ENCODE results near the gene TMEM129. TPM values are rescaled to one million over a fixed set of nuclear protein-coding genes. Genes with fewer than 3 reads are reported as not detected.
"Not testable (repeated sequence)": the region's sequence is repeated elsewhere in the genome, so short reads cannot be mapped to it uniquely, and the experiment has no call there.

Gene TMEM129
- total and polyA plus RNA-seq, 4 donors, result 15.2 to 44.5 (median 39.9) TPM

DNA sequence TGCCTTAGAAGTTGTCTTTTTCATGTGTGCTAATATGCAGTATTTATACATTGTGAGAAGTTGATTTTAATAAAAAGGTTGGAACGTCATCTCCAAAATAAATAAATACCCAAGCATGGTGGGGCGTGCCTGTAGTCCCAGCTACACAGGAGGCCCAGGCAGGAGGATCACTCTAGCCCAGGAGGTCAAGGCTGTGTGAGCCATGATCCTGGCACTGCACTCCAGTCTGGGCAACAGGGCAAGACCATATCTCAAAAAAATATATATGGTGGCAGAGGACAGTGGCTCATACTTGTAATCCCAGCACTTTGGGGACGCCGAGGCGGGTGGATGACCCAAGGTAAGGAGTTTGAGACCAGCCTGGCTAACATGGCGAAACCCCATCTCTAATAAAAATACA, 15.4 kb downstream of the TMEM129 start:
- Histone ChIP-seq H3K27ac (ENCODE audit: low read depth, low read length) (no peak overlapping the region), H3K27me3 (ENCODE audit: control insufficient read depth, insufficient read depth, low read length) (no peaks in the 10 kb centered on the region), H3K9me3 (ENCODE audit: control insufficient read depth, insufficient read depth, low read length) (no peaks in the 10 kb centered on the region), H3K36me3 (ENCODE audit: control insufficient read depth, insufficient read depth, low read length) (peaks cover 34% of the 10 kb centered on the region), H3K4me1 (ENCODE audit: control insufficient read depth, insufficient read depth, low read length) (peaks cover 5% of the 10 kb centered on the region), H3K4me3 (ENCODE audit: low read depth, low read length) (no peak overlapping the region)
- no peak for DNase-seq (ENCODE audit: low read depth in 4 of 6, low spot score in 6 of 6)
- 95% methylated on average over 4 of the region's 6 CpGs for WGBS (ENCODE audit: insufficient coverage)

- no peak for DNase-seq (ENCODE audit: low read depth in 4 of 6, low spot score in 6 of 6)
- H3K4me1 ChIP-seq (ENCODE audit: control insufficient read depth, insufficient read depth, low read length), result no peaks in the 10 kb centered on the region
- no peak overlapping the region for H3K27ac ChIP-seq (ENCODE audit: low read depth, low read length)
- H3K36me3 ChIP-seq (ENCODE audit: control insufficient read depth, insufficient read depth, low read length), result peaks cover 33% of the 10 kb centered on the region
- no peaks in the 10 kb centered on the region for H3K9me3 ChIP-seq (ENCODE audit: control insufficient read depth, insufficient read depth, low read length)
- WGBS (ENCODE audit: insufficient coverage), result no CpG with 5 or more reads among the region's 1 CpG
- H3K4me3 ChIP-seq (ENCODE audit: low read depth, low read length), result no peak overlapping the region
- H3K27me3 ChIP-seq (ENCODE audit: control insufficient read depth, insufficient read depth, low read length), result no peaks in the 10 kb centered on the region
Measured at GRCh38 chr4:1703867-1704266, 17.3 kb downstream of the TMEM129 start.

GRCh38 chr4:1701671-1702070, 19.5 kb downstream of the TMEM129 start:
- not testable (repeated sequence) for H3K9me3 ChIP-seq (ENCODE audit: control insufficient read depth, insufficient read depth, low read length); H3K27me3 ChIP-seq (ENCODE audit: control insufficient read depth, insufficient read depth, low read length); DNase-seq (ENCODE audit: low read depth in 4 of 6, low spot score in 6 of 6); H3K4me3 ChIP-seq (ENCODE audit: low read depth, low read length); H3K4me1 ChIP-seq (ENCODE audit: control insufficient read depth, insufficient read depth, low read length); H3K27ac ChIP-seq (ENCODE audit: low read depth, low read length)
- H3K36me3 ChIP-seq (ENCODE audit: control insufficient read depth, insufficient read depth, low read length), result peaks cover 50% of the 10 kb centered on the region
- 90% methylated on average over 8 of the region's 8 CpGs for WGBS (ENCODE audit: insufficient coverage)

GRCh38 chr4:1695913-1696312, 25.2 kb downstream of the TMEM129 start:
- H3K9me3 ChIP-seq (ENCODE audit: control insufficient read depth, insufficient read depth, low read length), result no peaks in the 10 kb centered on the region
- no peaks in the 10 kb centered on the region for H3K27me3 ChIP-seq (ENCODE audit: control insufficient read depth, insufficient read depth, low read length)
- no peak overlapping the region for H3K27ac ChIP-seq (ENCODE audit: low read depth, low read length)
- WGBS (ENCODE audit: insufficient coverage), result 53% methylated on average over 2 of the region's 5 CpGs
- H3K36me3 ChIP-seq (ENCODE audit: control insufficient read depth, insufficient read depth, low read length), result peaks cover 63% of the 10 kb centered on the region
- no peak overlapping the region for H3K4me3 ChIP-seq (ENCODE audit: low read depth, low read length)
- peak in 3 of 6 donors; percentile 28 to 79 (median 41) for DNase-seq (ENCODE audit: low read depth in 4 of 6, low spot score in 6 of 6)
- no peaks in the 10 kb centered on the region for H3K4me1 ChIP-seq (ENCODE audit: control insufficient read depth, insufficient read depth, low read length)

DNA sequence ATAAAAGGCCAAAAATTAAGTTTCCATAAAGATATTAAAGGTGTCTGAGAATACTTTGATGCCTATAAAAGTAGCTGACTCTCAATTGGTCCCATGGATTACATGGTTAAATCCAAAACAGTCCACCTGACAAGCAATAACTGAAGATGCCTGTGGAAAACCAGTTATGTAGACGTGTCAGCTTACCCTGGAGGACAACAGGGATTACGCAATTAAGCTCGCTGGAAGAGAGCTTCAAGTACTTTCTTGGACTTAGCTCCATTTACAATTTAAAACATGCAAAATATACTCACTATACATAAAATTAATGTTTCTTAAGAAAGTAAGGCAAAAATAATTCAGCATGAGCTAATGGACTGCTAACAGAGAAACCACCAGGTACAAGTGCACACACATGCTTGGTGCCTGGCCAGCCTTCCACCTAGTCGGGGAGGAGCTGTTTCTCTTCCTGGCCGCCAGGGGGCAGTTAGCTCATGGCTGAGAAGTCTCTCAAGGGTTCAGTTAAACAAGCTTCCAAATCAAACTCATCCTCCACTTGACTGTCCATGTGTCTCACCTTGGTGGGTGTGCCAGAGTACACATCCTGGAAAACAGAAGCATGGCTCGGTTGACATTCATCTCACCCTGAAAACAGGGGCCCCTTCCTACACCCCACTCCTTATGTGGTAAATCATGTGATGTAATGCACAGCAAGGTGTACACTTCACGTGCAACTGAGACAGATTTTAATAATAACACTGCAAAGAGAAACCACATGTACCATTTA, 27.8 kb downstream of the TMEM129 start:
- H3K4me1 ChIP-seq (ENCODE audit: control insufficient read depth, insufficient read depth, low read length), result no peaks in the 10 kb centered on the region
- H3K4me3 ChIP-seq (ENCODE audit: low read depth, low read length), result no peak overlapping the region
- no peaks in the 10 kb centered on the region for H3K27me3 ChIP-seq (ENCODE audit: control insufficient read depth, insufficient read depth, low read length)
- peaks cover 61% of the 10 kb centered on the region for H3K36me3 ChIP-seq (ENCODE audit: control insufficient read depth, insufficient read depth, low read length)
- peak in 2 of 6 donors; percentile 83 to 85 for DNase-seq (ENCODE audit: low read depth in 4 of 6, low spot score in 6 of 6)
- H3K27ac ChIP-seq (ENCODE audit: low read depth, low read length), result no peak overlapping the region
- H3K9me3 ChIP-seq (ENCODE audit: control insufficient read depth, insufficient read depth, low read length), result no peaks in the 10 kb centered on the region
- 30% methylated on average over 3 of the region's 7 CpGs for WGBS (ENCODE audit: insufficient coverage)

DNA sequence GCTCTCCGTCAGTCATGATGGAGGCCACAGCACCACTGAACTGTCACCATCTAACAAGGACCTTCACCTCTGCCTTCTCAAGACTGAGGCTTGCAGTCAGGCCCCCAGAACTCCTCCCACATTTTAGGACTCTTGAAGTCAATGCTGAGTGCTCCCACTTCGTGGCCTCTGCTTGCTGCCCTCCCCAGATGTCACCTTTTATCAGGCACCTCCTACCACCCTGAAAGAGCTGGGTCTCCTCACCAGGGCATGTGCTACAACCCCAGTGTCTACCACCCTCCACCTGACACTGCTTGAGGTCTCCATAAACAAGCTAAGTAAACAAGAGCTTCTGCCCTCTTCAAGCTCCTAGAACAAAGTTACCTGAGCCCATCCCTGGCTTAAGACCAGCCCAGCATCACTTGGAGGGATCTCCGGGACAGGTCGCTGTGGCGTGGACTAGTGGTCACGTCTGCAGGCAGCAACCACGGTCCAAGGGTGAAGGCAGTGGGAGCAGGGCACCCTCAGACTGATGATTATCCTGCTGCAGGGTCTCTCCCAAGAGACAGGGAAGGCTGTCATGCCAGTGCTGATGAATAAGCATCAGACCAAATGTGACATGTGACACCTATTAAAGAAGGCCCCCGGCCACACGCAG, 29.3 kb downstream of the TMEM129 start:
- DNase-seq (ENCODE audit: low read depth in 4 of 6, low spot score in 6 of 6), result no peak
- Histone ChIP-seq H3K4me3 (ENCODE audit: low read depth, low read length) (no peak overlapping the region), H3K36me3 (ENCODE audit: control insufficient read depth, insufficient read depth, low read length) (peaks cover 50% of the 10 kb centered on the region), H3K27ac (ENCODE audit: low read depth, low read length) (no peak overlapping the region), H3K4me1 (ENCODE audit: control insufficient read depth, insufficient read depth, low read length) (no peaks in the 10 kb centered on the region), H3K9me3 (ENCODE audit: control insufficient read depth, insufficient read depth, low read length) (no peaks in the 10 kb centered on the region), H3K27me3 (ENCODE audit: control insufficient read depth, insufficient read depth, low read length) (no peaks in the 10 kb centered on the region)
- WGBS (ENCODE audit: insufficient coverage), result 89% methylated on average over 9 of the region's 9 CpGs

DNA sequence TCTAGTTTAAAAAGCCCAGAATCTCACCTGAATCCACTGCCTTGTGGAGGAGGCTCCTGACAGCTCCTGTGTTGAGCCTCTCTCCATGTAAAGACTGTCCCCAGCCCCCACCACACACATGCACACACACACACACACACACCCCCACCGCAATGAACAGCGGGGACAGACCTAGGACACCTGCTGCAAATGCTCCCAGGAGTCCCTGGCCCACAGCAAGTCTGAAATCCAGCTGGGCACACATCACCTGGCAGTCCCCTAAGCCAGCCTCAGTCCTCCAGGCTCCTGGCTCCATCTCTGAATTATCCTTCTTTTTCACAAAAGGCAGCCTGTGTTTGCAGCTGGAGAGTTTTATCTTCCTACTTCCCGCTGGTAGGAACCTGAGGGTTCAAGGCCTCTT, 30.4 kb downstream of the TMEM129 start:
- WGBS (ENCODE audit: insufficient coverage), result 94% methylated on average over 2 of the region's 3 CpGs
- no peak overlapping the region for H3K27ac ChIP-seq (ENCODE audit: low read depth, low read length)
- DNase-seq (ENCODE audit: low read depth in 4 of 6, low spot score in 6 of 6), result no peak

DNA sequence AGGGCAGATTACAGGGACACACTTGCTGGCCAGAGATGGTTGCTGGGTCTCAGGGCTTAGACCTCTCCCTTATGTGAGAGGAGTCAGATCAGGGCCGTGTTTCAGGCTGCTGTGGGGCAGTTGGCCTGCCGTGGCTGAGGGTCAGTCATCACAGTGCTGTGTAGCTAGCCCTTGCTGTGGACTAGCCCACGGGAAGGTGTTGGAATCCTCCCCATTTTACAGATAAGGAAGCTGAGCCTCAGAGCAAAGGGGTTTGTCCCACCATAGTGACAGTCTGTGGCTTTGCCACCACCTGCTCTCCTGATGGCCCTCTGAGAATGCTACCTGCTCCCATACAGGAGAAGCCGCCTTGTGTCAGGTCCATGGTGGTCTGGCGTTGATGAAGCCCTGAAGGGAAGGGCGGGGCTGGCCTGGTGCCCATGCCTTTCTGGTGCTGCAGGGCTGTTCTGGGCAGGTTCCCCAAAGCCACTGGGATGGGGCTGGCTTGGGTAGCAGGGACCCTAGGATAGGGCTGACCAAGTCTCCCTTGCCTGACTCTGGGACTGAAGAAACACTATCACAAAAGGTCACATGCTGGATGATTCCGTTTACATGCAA, 34.6 kb downstream of the TMEM129 start:
- Histone ChIP-seq H3K27me3 (ENCODE audit: control insufficient read depth, insufficient read depth, low read length) (no peaks in the 10 kb centered on the region), H3K4me1 (ENCODE audit: control insufficient read depth, insufficient read depth, low read length) (peaks cover 13% of the 10 kb centered on the region)
- WGBS (ENCODE audit: insufficient coverage), result 58% methylated on average over 6 of the region's 7 CpGs

More for the DNA sequence above, 30.4 kb downstream of the TMEM129 start:
- Histone ChIP-seq H3K36me3 (ENCODE audit: control insufficient read depth, insufficient read depth, low read length) (peaks cover 41% of the 10 kb centered on the region), H3K27me3 (ENCODE audit: control insufficient read depth, insufficient read depth, low read length) (no peaks in the 10 kb centered on the region), H3K9me3 (ENCODE audit: control insufficient read depth, insufficient read depth, low read length) (no peaks in the 10 kb centered on the region), H3K4me1 (ENCODE audit: control insufficient read depth, insufficient read depth, low read length) (no peaks in the 10 kb centered on the region), H3K4me3 (ENCODE audit: low read depth, low read length) (no peak overlapping the region)

DNA sequence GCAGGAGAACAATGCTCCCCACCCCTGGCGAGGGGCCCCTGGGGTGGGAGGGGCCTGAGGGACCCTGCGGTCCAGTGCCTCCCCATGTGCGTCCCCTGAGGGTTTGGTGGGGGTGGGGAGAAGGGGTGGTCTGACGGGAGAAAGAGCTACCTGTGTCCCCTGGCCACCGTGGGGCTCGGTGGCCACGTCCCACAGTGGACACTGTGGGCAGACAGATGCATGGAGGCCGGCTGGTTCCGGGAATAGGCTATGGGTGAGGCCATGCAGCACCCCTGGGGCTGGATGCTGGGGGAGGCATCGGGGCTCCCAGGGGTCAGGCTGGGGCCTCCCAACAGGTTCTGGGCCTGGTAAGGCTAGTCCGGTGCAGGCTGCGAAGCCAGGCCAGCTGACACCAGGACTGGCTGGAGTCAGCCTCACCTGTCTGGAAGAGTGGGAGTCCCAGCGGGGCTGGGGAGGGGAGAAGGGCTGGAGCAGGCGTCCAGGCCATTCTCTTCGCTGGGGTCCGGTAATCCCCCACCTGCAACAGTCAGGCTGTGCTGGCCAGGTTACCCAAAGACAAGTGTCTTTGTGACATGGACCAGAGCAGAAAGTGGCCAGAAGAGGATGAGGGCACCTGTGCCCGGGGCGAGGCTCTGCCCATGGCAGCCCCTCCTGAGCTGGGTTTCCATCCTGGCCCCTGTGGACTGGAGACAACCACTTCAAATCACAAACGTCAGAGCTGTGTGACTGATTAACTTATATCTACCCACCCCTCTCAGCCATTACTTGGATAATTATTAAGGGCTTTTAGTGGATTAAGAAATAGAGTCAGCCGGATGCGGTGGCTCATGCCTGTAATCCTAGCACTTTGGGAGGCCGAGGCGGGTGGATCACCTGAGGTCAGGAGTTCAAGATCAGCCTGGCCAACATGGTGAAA, 35.6 kb downstream of the TMEM129 start:
- DNase-seq (ENCODE audit: low read depth in 4 of 6, low spot score in 6 of 6), result no peak
- Histone ChIP-seq H3K36me3 (ENCODE audit: control insufficient read depth, insufficient read depth, low read length) (peaks cover 8% of the 10 kb centered on the region), H3K27me3 (ENCODE audit: control insufficient read depth, insufficient read depth, low read length) (no peaks in the 10 kb centered on the region), H3K9me3 (ENCODE audit: control insufficient read depth, insufficient read depth, low read length) (no peaks in the 10 kb centered on the region), H3K4me1 (ENCODE audit: control insufficient read depth, insufficient read depth, low read length) (peaks cover 13% of the 10 kb centered on the region), H3K27ac (ENCODE audit: low read depth, low read length) (no peak overlapping the region), H3K4me3 (ENCODE audit: low read depth, low read length) (no peak overlapping the region)
- 89% methylated on average over 13 of the region's 23 CpGs for WGBS (ENCODE audit: insufficient coverage)

More for the DNA sequence above, 34.6 kb downstream of the TMEM129 start:
- no peak for DNase-seq (ENCODE audit: low read depth in 4 of 6, low spot score in 6 of 6)
- Histone ChIP-seq H3K27ac (ENCODE audit: low read depth, low read length) (no peak overlapping the region), H3K36me3 (ENCODE audit: control insufficient read depth, insufficient read depth, low read length) (peaks cover 17% of the 10 kb centered on the region), H3K9me3 (ENCODE audit: control insufficient read depth, insufficient read depth, low read length) (no peaks in the 10 kb centered on the region), H3K4me3 (ENCODE audit: low read depth, low read length) (no peak overlapping the region)

Data from spinal cord (tissue), 10 donors.